Measurements from ENCODE around the gene MEN1.

- peak; percentile 48; the same call in 1 of the 2 replicates for TF ChIP-seq POLR2AphosphoS5 (IDR thresholded peaks at IDR 0.05; ENCODE audit: low read depth, low read length)
- TF ChIP-seq REST (IDR thresholded peaks at IDR 0.05; ENCODE audit: insufficient read depth in 1 of 2, low read depth in 2 of 2, low read length in 1 of 2): no peak
- no peak for TF ChIP-seq CTCF (IDR thresholded peaks at IDR 0.05)
Observed at GRCh38 chr11:64856382-64857227, 46.3 kb upstream of the MEN1 start.

Data from Panc1 (cell line).